HCT116 (cell line): ENCODE results near the gene GRK2.

Experiments used
- POLR2A ChIP-seq: IDR thresholded peaks from 2 replicates; pipeline ENCODE4 v1.7.0; 2011; ENCODE audit warnings: borderline replicate concordance; ENCODE audit not compliant: insufficient read depth, insufficient read length; ENCODE audit errors: extremely low read depth
- TF ChIP-seq, protein P1 (sequence below), 3 experiments: fragments of 200-600 bp in 1 of 3; sonication (generic) in 1 of 3; IDR thresholded peaks in 2 of 3; conservative IDR thresholded peaks in 1 of 3; 2 replicates each; pipeline ENCODE4 v1.5.1; 2012 to 2017; ENCODE audit warnings: low read depth in 2 of 3, low read length in 2 of 3, antibody characterized with exemption in 1 of 3, borderline replicate concordance in 1 of 3, control low read depth in 1 of 3, mild to moderate bottlenecking in 1 of 3, mixed read lengths in 1 of 3, mixed run types in 1 of 3, moderate library complexity in 1 of 3; ENCODE audit not compliant: insufficient read depth in 1 of 3
- TF ChIP-seq, protein P2 (sequence below): IDR thresholded peaks from 2 replicates; pipeline ENCODE4 v1.6.1; 2012

DNA sequence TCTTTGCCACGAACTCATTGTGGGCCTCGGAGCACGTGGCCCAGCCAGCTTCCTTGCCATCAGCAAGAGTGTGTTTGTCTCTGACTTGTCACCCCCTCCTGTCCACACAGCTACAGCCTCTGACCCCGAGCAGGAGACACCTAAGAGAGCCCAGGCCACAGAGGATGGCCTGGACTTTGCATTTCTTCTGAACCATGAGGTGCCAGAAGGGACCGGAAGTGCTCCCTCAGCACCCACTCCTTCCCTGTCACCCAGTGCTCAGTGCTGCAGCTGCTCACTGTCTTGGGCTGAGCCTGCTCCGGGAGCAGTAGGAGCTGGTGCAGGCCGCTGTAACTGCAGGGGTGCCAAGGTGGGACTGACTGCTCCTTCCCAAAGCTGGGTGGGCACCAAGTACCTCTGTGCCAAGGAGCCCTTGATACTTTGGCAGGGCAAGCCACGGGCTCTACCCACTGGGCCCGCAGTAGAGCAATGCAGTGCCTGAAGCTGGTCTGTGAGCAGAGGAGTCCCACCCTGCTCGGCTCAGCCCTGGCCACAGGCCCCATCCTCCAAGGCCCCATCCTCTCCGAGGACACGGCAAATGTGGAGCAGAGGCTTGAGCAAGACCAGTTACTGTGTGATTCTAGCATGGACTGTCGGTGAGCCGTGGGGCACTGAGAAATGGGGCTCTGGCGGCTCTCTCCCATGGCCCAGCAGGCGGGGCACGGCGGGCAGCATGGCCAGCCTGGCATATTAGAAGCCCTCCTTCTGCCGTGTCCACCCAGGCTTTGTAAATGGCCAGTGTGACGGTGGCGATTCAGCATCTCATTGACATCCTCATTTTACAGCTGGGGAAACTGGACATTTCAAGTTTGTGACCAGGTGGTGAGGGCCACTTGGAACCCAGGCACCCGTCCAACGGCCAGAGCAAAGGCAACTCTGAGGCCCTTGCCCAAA is 6.3 kb downstream of the GRK2 start:
- TF ChIP-seq, protein P1, sequence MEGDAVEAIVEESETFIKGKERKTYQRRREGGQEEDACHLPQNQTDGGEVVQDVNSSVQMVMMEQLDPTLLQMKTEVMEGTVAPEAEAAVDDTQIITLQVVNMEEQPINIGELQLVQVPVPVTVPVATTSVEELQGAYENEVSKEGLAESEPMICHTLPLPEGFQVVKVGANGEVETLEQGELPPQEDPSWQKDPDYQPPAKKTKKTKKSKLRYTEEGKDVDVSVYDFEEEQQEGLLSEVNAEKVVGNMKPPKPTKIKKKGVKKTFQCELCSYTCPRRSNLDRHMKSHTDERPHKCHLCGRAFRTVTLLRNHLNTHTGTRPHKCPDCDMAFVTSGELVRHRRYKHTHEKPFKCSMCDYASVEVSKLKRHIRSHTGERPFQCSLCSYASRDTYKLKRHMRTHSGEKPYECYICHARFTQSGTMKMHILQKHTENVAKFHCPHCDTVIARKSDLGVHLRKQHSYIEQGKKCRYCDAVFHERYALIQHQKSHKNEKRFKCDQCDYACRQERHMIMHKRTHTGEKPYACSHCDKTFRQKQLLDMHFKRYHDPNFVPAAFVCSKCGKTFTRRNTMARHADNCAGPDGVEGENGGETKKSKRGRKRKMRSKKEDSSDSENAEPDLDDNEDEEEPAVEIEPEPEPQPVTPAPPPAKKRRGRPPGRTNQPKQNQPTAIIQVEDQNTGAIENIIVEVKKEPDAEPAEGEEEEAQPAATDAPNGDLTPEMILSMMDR (IDR thresholded peaks at IDR 0.05 in 2 of 3, conservative IDR thresholded peaks at IDR 0.05 in 1 of 3; ENCODE audit: borderline replicate concordance in 1 of 3, insufficient read depth in 1 of 3, low read depth in 2 of 3, low read length in 2 of 3) = no peak
- TF ChIP-seq, protein P2, sequence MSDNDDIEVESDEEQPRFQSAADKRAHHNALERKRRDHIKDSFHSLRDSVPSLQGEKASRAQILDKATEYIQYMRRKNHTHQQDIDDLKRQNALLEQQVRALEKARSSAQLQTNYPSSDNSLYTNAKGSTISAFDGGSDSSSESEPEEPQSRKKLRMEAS = no peak
- no peak for TF ChIP-seq POLR2A
